Daoy (cell line): ENCODE results near the gene KLHDC7B. TPM values are rescaled to one million over a fixed set of nuclear protein-coding genes. Genes with fewer than 3 reads are reported as not detected.

Experiments used
- DNase-seq: peaks from one replicate; pipeline ENCODE4 v3.0.0-alpha.2; 2015; ENCODE audit warnings: low read depth
- total RNA-seq: library from RNA; depleted of rRNA; stranded (reverse); fragments of >200 nt; shearing (Covaris generic); gene quantifications from 2 replicates; pipeline ENCODE4 v1.2.3, GENCODE V29; 2014

KLHDC7B gene
- total RNA-seq, 1 experiment from 2014 or later, result 0.06 TPM

- no peak for DNase-seq
These were observed 28.0 kb downstream of the KLHDC7B start for GRCh38 chr22:50573491-50574382.

GRCh38 chr22:50574383-50574755 is 28.7 kb downstream of the KLHDC7B start:
- no peak for DNase-seq

- DNase-seq, result no peak
These were observed 29.8 kb downstream of the KLHDC7B start for GRCh38 chr22:50575426-50575941.

- peak; percentile 63 for DNase-seq
These were observed 30.4 kb downstream of the KLHDC7B start for GRCh38 chr22:50576070-50576469.

GRCh38 chr22:50576806-50577696 is 31.4 kb downstream of the KLHDC7B start:
- peak; percentile 27 for DNase-seq

GRCh38 chr22:50577697-50577986 is 31.9 kb downstream of the KLHDC7B start:
- DNase-seq, result no peak

- no peak for DNase-seq
These were observed 32.5 kb downstream of the KLHDC7B start, which contains the start of gene CPT1B for GRCh38 chr22:50577987-50578775. Gene CPT1B, minus strand, starts transcription at chr22:50578427. Its CDS starts 512 bp downstream, at chr22:50577915.

GRCh38 chr22:50578776-50579310 is 33.1 kb downstream of the KLHDC7B start:
- DNase-seq, result no peak

- no peak for DNase-seq
These were observed 34.1 kb downstream of the KLHDC7B start for GRCh38 chr22:50579752-50580151.

- no peak for DNase-seq
These were observed 35.6 kb downstream of the KLHDC7B start for GRCh38 chr22:50581031-50581949.

- DNase-seq, result no peak
These were observed 36.3 kb downstream of the KLHDC7B start for GRCh38 chr22:50581950-50582492.

GRCh38 chr22:50582493-50583293 is 37.0 kb downstream of the KLHDC7B start, which contains the start of gene CHKB:
Gene CHKB, minus strand, starts transcription at chr22:50582849. Its CDS starts 68 bp downstream, at chr22:50582781.
- peak; percentile 98 for DNase-seq

GRCh38 chr22:50583294-50583861 is 37.7 kb downstream of the KLHDC7B start:
- DNase-seq, result no peak

- DNase-seq, result no peak
These were observed 38.7 kb downstream of the KLHDC7B start for GRCh38 chr22:50584106-50585096.

GRCh38 chr22:50585238-50585637 is 39.5 kb downstream of the KLHDC7B start:
- DNase-seq, result no peak

GRCh38 chr22:50585781-50586180 is 40.1 kb downstream of the KLHDC7B start:
- no peak for DNase-seq

GRCh38 chr22:50586416-50586815 is 40.7 kb downstream of the KLHDC7B start:
- DNase-seq, result no peak
